ENCODE data around the gene PHACTR4. TPM values are rescaled to one million over a fixed set of nuclear protein-coding genes. Genes with fewer than 3 reads are reported as not detected.

PHACTR4 gene
- total and polyA plus RNA-seq, 2 of the 13 experiments (the other 11 are each of a cell fraction or from before 2014, with no cell fraction given) = 13.9 to 17.1 TPM

DNA sequence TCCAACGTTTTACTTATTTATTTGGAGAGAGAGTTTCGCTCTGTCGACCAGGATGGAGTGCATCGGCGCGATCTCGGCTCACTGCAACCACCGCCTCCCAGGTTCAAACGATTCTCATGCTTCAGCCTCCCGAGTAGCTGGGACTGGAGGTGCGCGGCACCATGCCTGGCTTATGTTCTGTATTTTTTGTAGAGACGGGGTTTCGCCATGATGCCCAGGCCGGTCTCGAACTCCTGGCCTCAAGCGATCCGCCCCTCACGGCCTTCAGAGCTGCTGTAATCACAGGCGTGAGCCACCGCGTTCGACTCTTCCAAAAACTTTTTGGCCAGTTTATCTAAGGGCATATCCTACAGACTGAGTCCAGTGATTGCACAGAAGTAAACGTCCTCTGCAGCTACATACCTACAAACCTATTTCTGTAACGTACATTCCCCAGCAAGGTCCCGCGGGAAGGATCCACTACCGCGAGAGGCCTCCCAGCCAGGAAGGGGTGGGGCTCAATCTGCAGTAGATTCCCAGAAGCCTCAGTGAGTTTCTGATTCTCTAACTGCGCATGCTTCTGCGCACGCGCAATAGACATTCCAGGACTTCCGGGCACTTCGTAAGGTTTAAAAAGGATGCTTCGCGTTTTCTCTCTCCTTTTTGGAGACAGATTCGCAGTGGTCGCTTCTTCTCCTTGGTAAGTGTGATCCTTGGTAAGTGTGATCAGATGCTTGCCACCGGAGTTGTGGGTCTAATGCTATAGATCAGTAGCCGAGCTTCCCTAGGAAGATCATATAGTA lies 136.1 kb downstream of the PHACTR4 start, which contains the start of gene RCC1 (continued):
- TF ChIP-seq, protein P1, sequence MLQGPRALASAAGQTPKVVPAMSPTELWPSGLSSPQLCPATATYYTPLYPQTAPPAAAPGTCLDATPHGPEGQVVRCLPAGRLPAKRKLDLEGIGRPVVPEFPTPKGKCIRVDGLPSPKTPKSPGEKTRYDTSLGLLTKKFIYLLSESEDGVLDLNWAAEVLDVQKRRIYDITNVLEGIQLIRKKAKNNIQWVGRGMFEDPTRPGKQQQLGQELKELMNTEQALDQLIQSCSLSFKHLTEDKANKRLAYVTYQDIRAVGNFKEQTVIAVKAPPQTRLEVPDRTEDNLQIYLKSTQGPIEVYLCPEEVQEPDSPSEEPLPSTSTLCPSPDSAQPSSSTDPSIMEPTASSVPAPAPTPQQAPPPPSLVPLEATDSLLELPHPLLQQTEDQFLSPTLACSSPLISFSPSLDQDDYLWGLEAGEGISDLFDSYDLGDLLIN (CRISPR knock-in tag; IDR thresholded peaks at IDR 0.05; ENCODE audit: borderline replicate concordance) = no peak
- TF ChIP-seq ZNF329 (CRISPR knock-in tag; IDR thresholded peaks at IDR 0.05; ENCODE audit: low read depth) = peak; percentile 49; the same call in 1 of the 2 replicates
- TF ChIP-seq RAD21 (CRISPR knock-in tag; IDR thresholded peaks at IDR 0.05) = no peak
- peak; percentile 35; the same call in 1 of the 2 replicates for TF ChIP-seq BORCS8-MEF2B (CRISPR knock-in tag; IDR thresholded peaks at IDR 0.05)
- peak; percentile 33; the same call in 1 of the 2 replicates for TF ChIP-seq PPARG (CRISPR knock-in tag; conservative IDR thresholded peaks at IDR 0.05)
- TF ChIP-seq, protein P2, sequence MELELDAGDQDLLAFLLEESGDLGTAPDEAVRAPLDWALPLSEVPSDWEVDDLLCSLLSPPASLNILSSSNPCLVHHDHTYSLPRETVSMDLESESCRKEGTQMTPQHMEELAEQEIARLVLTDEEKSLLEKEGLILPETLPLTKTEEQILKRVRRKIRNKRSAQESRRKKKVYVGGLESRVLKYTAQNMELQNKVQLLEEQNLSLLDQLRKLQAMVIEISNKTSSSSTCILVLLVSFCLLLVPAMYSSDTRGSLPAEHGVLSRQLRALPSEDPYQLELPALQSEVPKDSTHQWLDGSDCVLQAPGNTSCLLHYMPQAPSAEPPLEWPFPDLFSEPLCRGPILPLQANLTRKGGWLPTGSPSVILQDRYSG (CRISPR knock-in tag; IDR thresholded peaks at IDR 0.05) = no peak; the same call in 1 of the 2 replicates
- TF ChIP-seq XBP1 (CRISPR knock-in tag; IDR thresholded peaks at IDR 0.05) = no peak
- no peak for TF ChIP-seq ATF7-NPFF (CRISPR knock-in tag; IDR thresholded peaks at IDR 0.05; ENCODE audit: low read depth)
- TF ChIP-seq YEATS4 (CRISPR knock-in tag; IDR thresholded peaks at IDR 0.05; ENCODE audit: borderline replicate concordance) = peak; percentile 90; the same call in 1 of the 2 replicates
- peak; percentile 62; the same call in 1 of the 2 replicates for TF ChIP-seq NR2F2 (IDR thresholded peaks at IDR 0.05; ENCODE audit: borderline replicate concordance, low read depth)
- TF ChIP-seq THAP11 (CRISPR knock-in tag; IDR thresholded peaks at IDR 0.05) = peak; percentile 91
- TF ChIP-seq NFYC (CRISPR knock-in tag; IDR thresholded peaks at IDR 0.05) = no peak; the same call in 1 of the 2 replicates
- TF ChIP-seq, protein P3, sequence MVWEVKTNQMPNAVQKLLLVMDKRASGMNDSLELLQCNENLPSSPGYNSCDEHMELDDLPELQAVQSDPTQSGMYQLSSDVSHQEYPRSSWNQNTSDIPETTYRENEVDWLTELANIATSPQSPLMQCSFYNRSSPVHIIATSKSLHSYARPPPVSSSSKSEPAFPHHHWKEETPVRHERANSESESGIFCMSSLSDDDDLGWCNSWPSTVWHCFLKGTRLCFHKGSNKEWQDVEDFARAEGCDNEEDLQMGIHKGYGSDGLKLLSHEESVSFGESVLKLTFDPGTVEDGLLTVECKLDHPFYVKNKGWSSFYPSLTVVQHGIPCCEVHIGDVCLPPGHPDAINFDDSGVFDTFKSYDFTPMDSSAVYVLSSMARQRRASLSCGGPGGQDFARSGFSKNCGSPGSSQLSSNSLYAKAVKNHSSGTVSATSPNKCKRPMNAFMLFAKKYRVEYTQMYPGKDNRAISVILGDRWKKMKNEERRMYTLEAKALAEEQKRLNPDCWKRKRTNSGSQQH (CRISPR knock-in tag; IDR thresholded peaks at IDR 0.05; ENCODE audit: low read depth) = peak; percentile 61; the same call in 1 of the 2 replicates
- TF ChIP-seq KLF9 (CRISPR knock-in tag; IDR thresholded peaks at IDR 0.05; ENCODE audit: low read depth) = 0 out of 2 replicates have a peak, but pooled peaks have one; percentile 46
- TF ChIP-seq SMAD3 (CRISPR knock-in tag; IDR thresholded peaks at IDR 0.05) = peak; percentile 72; the same call in 1 of the 2 replicates
- no peak; the same call in 1 of the 2 replicates for TF ChIP-seq KLF15 (CRISPR knock-in tag; IDR thresholded peaks at IDR 0.05; ENCODE audit: borderline replicate concordance)
- 0 out of 2 replicates have a peak, but pooled peaks have one; percentile 43 for TF ChIP-seq ZBTB20 (CRISPR knock-in tag; IDR thresholded peaks at IDR 0.05; ENCODE audit: borderline replicate concordance, low read depth)
- peak; percentile 96 for TF ChIP-seq ELF1 (CRISPR knock-in tag; IDR thresholded peaks at IDR 0.05)
- peak; percentile 77; the same call in 1 of the 2 replicates for TF ChIP-seq KDM5A (IDR thresholded peaks at IDR 0.05; ENCODE audit: borderline replicate concordance, low read length)
- TF ChIP-seq SRY (CRISPR knock-in tag; IDR thresholded peaks at IDR 0.05) = peak; percentile 28; the same call in 1 of the 2 replicates
- TF ChIP-seq RCOR2 (CRISPR knock-in tag; IDR thresholded peaks at IDR 0.05) = 0 out of 2 replicates have a peak, but pooled peaks have one; percentile 45
- TF ChIP-seq, protein P4, sequence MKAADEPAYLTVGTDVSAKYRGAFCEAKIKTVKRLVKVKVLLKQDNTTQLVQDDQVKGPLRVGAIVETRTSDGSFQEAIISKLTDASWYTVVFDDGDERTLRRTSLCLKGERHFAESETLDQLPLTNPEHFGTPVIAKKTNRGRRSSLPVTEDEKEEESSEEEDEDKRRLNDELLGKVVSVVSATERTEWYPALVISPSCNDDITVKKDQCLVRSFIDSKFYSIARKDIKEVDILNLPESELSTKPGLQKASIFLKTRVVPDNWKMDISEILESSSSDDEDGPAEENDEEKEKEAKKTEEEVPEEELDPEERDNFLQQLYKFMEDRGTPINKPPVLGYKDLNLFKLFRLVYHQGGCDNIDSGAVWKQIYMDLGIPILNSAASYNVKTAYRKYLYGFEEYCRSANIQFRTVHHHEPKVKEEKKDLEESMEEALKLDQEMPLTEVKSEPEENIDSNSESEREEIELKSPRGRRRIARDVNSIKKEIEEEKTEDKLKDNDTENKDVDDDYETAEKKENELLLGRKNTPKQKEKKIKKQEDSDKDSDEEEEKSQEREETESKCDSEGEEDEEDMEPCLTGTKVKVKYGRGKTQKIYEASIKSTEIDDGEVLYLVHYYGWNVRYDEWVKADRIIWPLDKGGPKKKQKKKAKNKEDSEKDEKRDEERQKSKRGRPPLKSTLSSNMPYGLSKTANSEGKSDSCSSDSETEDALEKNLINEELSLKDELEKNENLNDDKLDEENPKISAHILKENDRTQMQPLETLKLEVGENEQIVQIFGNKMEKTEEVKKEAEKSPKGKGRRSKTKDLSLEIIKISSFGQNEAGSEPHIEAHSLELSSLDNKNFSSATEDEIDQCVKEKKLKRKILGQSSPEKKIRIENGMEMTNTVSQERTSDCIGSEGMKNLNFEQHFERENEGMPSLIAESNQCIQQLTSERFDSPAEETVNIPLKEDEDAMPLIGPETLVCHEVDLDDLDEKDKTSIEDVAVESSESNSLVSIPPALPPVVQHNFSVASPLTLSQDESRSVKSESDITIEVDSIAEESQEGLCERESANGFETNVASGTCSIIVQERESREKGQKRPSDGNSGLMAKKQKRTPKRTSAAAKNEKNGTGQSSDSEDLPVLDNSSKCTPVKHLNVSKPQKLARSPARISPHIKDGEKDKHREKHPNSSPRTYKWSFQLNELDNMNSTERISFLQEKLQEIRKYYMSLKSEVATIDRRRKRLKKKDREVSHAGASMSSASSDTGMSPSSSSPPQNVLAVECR (CRISPR knock-in tag; IDR thresholded peaks at IDR 0.05; ENCODE audit: borderline replicate concordance) = peak; percentile 35; the same call in 1 of the 2 replicates
